Caco-2 (cell line): ENCODE results near the gene MNX1. TPM values are rescaled to one million over a fixed set of nuclear protein-coding genes. Genes with fewer than 3 reads are reported as not detected.

ENCODE experiments used
- BruUV-seq: library from RNA; stranded (reverse); fragments of 400-500 nt; replicated peaks from 2 replicates; lab custom pipeline; 2021; lab: Mats Ljungman, UMichigan
- CTCF ChIA-PET: fragments of 300-600 bp; sonication (Branson Sonifier 250); formaldehyde crosslinking; loops from one replicate; lab custom pipeline; 2022; ENCODE audit warnings: antibody characterized with exemption; lab: Charles Lee
- POLR2A ChIA-PET: fragments of 300-600 bp; sonication (Branson Sonifier 250); formaldehyde crosslinking; loops from one replicate; lab custom pipeline; 2022; ENCODE audit warnings: antibody characterized with exemption; lab: Charles Lee
- DNase-seq, 2 experiments: peaks; one replicate each; pipeline versions ENCODE4 v3.0.0 to v3.0.0-alpha.2; 2020 to 2022
- H3K27me3 ChIP-seq: replicated peaks from 2 replicates; pipeline ENCODE4 v1.6.0; 2011; ENCODE audit warnings: low read length; ENCODE audit not compliant: control insufficient read depth, insufficient read depth
- H3K36me3 ChIP-seq: 2 replicates; pipeline ENCODE4 v1.5.1; 2011; ENCODE audit warnings: low read length; ENCODE audit not compliant: control insufficient read depth, insufficient read depth
- H3K4me1 ChIP-seq: fragments of 250-450 bp; sonication (Bioruptor Pico); 2 replicates; pipeline ENCODE4 v1.5.1; 2020; ENCODE audit warnings: mild to moderate bottlenecking
- H3K4me3 ChIP-seq: 2 replicates; pipeline ENCODE4 v1.5.1; 2011; ENCODE audit warnings: low read depth, mild to moderate bottlenecking, control low read depth, low read length
- H3K9me3 ChIP-seq: fragments of 250-450 bp; sonication (Bioruptor Pico); 2 replicates; pipeline ENCODE4 v1.5.1; 2020; ENCODE audit warnings: mild to moderate bottlenecking, moderate library complexity
- H3K27ac Mint-ChIP-seq: one replicate; pipeline ENCODE4 v1.8.0; 2022; ENCODE audit warnings: mixed read lengths; ENCODE audit not compliant: unreplicated experiment
- H3K27me3 Mint-ChIP-seq: one replicate; pipeline ENCODE4 v1.8.0; 2022; ENCODE audit warnings: mixed read lengths; ENCODE audit not compliant: insufficient read depth, unreplicated experiment
- H3K36me3 Mint-ChIP-seq: one replicate; pipeline ENCODE4 v1.8.0; 2022; ENCODE audit warnings: mild to moderate bottlenecking, mixed read lengths; ENCODE audit not compliant: insufficient read depth, unreplicated experiment
- H3K4me1 Mint-ChIP-seq: one replicate; pipeline ENCODE4 v1.8.0; 2022; ENCODE audit warnings: low read depth, mixed read lengths; ENCODE audit not compliant: unreplicated experiment
- H3K4me3 Mint-ChIP-seq: one replicate; pipeline ENCODE4 v1.8.0; 2022; ENCODE audit warnings: mild to moderate bottlenecking, moderate library complexity, mixed read lengths; ENCODE audit not compliant: unreplicated experiment
- H3K9me3 Mint-ChIP-seq: one replicate; pipeline ENCODE4 v1.8.0; 2022; ENCODE audit warnings: mixed read lengths; ENCODE audit not compliant: unreplicated experiment
- intact Hi-C: fragments of 100-400 bp; cut with micrococcal nuclease; formaldehyde crosslinking; loops from one replicate; pipeline ENCODE4 v1.10.0; 2022; ENCODE audit not compliant: unreplicated experiment
- total RNA-seq: library from RNA; stranded (reverse); gene quantifications from 2 replicates; pipeline ENCODE4 v1.2.3, GENCODE V29; 2022
- TF ChIP-seq, protein P1 (sequence below), 2 experiments: fragments of 200-600 bp in 1 of 2; IDR thresholded peaks; 1 replicate in 1 of 2; 2 replicates in 1 of 2; pipeline versions ENCODE4 v1.5.1 to v1.8.0; 2011 to 2022; ENCODE audit warnings: antibody characterized with exemption in 1 of 2, control low read depth in 1 of 2, inconsistent platforms in 1 of 2, low read depth in 1 of 2, low read length in 1 of 2, mild to moderate bottlenecking in 1 of 2, moderate library complexity in 1 of 2; ENCODE audit not compliant: insufficient read depth in 1 of 2, severe bottlenecking in 1 of 2, unreplicated experiment in 1 of 2

The MNX1 gene
- total RNA-seq, 1 experiment from 2014 or later: 36.5 TPM

DNA sequence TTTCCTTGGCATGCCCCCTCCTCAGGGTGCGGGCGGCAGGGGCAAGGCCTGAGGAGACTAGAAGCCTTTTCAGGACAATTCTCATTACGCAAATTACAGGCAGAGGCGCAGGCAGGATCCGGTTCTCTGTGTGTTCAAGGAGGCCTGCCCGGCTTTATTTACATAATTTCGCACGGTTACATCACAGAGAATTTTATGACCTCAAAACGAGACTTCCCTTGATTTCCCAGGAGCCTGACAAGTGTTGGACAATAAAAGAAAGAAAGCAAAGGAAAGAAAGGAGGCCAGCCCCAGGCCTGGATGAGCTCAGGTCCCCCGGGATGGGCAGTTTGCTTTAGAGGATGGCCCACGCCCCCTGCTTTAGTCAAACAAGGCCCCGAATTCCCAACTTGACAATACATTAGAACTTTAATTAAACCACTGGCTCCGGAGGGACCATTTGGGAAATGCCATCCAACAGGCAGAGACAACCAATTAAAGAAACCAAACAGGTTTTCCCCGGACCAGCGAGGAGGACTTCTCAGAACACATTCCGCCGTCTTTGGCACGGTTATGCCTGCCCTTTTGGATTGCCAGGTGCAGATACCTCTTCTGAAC lies 2.9 kb downstream of the MNX1 start:
- no peak overlapping the region; the same call in 1 of the 2 replicates for H3K4me3 ChIP-seq
- TF ChIP-seq, protein P1, sequence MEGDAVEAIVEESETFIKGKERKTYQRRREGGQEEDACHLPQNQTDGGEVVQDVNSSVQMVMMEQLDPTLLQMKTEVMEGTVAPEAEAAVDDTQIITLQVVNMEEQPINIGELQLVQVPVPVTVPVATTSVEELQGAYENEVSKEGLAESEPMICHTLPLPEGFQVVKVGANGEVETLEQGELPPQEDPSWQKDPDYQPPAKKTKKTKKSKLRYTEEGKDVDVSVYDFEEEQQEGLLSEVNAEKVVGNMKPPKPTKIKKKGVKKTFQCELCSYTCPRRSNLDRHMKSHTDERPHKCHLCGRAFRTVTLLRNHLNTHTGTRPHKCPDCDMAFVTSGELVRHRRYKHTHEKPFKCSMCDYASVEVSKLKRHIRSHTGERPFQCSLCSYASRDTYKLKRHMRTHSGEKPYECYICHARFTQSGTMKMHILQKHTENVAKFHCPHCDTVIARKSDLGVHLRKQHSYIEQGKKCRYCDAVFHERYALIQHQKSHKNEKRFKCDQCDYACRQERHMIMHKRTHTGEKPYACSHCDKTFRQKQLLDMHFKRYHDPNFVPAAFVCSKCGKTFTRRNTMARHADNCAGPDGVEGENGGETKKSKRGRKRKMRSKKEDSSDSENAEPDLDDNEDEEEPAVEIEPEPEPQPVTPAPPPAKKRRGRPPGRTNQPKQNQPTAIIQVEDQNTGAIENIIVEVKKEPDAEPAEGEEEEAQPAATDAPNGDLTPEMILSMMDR (IDR thresholded peaks at IDR 0.05; ENCODE audit: insufficient read depth in 1 of 2, low read depth in 1 of 2, low read length in 1 of 2, severe bottlenecking in 1 of 2, unreplicated experiment in 1 of 2): no peak
- Mint-ChIP-seq H3K9me3 (no peaks in the 10 kb centered on the region), H3K36me3 (peaks cover 50% of the 10 kb centered on the region), H3K27me3 (no peaks in the 10 kb centered on the region), H3K27ac (no peak overlapping the region), H3K4me1 (peaks cover 9% of the 10 kb centered on the region), H3K4me3 (peak overlapping the region; percentile 97)
- H3K36me3 ChIP-seq: peaks cover 2% of the 10 kb centered on the region; the same call in 1 of the 2 replicates
- ChIA-PET POLR2A (interaction anchor here (0.6 kb wide), 1 partner anchor 9 kb away, joined by 4 read pairs; no protein-coding TSS in a partner anchor), CTCF (interaction anchor here (0.7 kb wide), 1 partner anchor 113 kb away, joined by 3 read pairs; no protein-coding TSS in a partner anchor)
- no TSS peak for BruUV-seq
- intact Hi-C loops: no loop called here
- peak in 1 of 2 experiments; percentile 51 for DNase-seq
- H3K9me3 ChIP-seq: no peaks in the 10 kb centered on the region
- H3K27me3 ChIP-seq: no peaks in the 10 kb centered on the region
- peaks cover 14% of the 10 kb centered on the region for H3K4me1 ChIP-seq

DNA sequence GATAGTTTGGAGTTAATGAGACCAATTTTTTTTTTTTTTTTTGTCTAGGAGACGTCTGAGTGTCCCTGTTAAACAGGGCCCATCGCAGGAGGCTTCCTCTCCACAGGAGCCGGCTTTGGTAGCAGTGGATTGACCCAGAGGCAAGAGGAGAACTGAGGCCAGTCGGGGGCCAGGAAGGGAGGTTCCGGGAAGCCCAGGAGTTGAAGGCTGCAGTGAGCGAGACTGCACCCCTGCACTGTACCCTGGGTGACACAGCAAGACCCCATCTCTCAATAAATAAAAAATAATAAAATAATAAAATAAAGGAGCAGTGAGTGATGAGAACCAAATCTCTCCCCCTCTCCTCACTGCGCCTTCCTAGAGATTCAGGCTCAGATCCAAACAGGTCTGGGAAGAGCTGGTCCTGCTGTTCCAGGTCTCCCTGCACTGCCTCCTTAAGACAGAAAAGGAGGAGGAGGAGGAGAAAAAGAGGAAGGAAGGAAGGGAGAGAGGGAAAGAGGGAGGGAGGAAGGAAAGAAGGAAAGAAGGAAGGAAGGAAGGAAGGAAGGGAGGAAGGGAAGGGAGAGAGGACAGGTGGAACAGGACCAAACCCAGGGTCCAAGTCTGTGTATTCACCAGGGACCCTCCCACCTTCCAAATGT lies 3.5 kb downstream of the MNX1 start:
- no peaks in the 10 kb centered on the region for H3K27me3 Mint-ChIP-seq
- BruUV-seq: no TSS peak
- Histone ChIP-seq H3K36me3 (peaks cover 2% of the 10 kb centered on the region; the same call in 1 of the 2 replicates), H3K4me3 (no peak overlapping the region), H3K9me3 (no peaks in the 10 kb centered on the region), H3K4me1 (peaks cover 13% of the 10 kb centered on the region), H3K27me3 (no peaks in the 10 kb centered on the region)
- DNase-seq: no peak
- peaks cover 6% of the 10 kb centered on the region for H3K4me1 Mint-ChIP-seq
- CTCF ChIA-PET: interaction anchor here (0.7 kb wide), 1 partner anchor 22 kb away, joined by 4 read pairs; no protein-coding TSS in a partner anchor
- H3K4me3 Mint-ChIP-seq: peak overlapping the region; percentile 97
- no peaks in the 10 kb centered on the region for H3K9me3 Mint-ChIP-seq
- H3K36me3 Mint-ChIP-seq: peaks cover 48% of the 10 kb centered on the region
- TF ChIP-seq, protein P1 (IDR thresholded peaks at IDR 0.05; ENCODE audit: insufficient read depth in 1 of 2, low read depth in 1 of 2, low read length in 1 of 2, severe bottlenecking in 1 of 2, unreplicated experiment in 1 of 2): no peak
- intact Hi-C loops: no loop called here
- H3K27ac Mint-ChIP-seq: no peak overlapping the region
- POLR2A ChIA-PET: no interaction called here

DNA sequence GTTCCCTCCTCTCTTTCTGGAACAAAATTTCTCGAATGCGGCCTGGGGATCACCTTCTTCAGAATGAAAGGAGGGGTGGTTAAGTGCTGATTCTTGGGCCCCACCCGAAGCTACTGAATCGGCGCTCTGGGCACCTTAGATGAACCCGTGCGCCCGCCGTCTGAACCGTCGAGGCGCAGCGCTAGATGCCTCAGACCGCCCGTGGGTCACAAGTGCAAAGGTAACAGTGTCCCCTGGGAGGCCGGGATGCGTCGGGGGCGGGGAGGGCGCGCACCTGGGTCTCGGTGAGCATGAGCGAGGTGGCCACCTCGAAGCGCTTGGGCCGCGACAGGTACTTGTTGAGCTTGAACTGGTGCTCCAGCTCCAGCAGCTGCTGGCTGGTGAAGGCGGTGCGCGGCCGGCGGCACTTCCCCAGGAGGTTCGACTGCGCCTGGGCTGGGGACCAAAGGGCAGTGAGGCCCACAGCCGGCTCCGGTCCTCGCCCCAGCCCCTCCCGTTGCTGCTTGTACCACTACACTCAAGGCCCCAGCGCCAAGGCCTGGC lies 4.2 kb downstream of the MNX1 start:
- TF ChIP-seq, protein P1 (IDR thresholded peaks at IDR 0.05; ENCODE audit: insufficient read depth in 1 of 2, low read depth in 1 of 2, low read length in 1 of 2, severe bottlenecking in 1 of 2, unreplicated experiment in 1 of 2): no peak
- intact Hi-C loops: no loop called here
- H3K4me3 ChIP-seq: no peak overlapping the region
- BruUV-seq: no TSS peak
- no peaks in the 10 kb centered on the region for H3K27me3 ChIP-seq
- H3K36me3 Mint-ChIP-seq: peaks cover 41% of the 10 kb centered on the region
- H3K9me3 Mint-ChIP-seq: no peaks in the 10 kb centered on the region
- POLR2A ChIA-PET: no interaction called here
- no peaks in the 10 kb centered on the region for H3K9me3 ChIP-seq
- no peaks in the 10 kb centered on the region for H3K27me3 Mint-ChIP-seq
- peaks cover 2% of the 10 kb centered on the region; the same call in 1 of the 2 replicates for H3K36me3 ChIP-seq
- H3K4me1 Mint-ChIP-seq: peaks cover under 1% of the 10 kb centered on the region
- H3K27ac Mint-ChIP-seq: no peak overlapping the region
- no peak for DNase-seq
- H3K4me1 ChIP-seq: peaks cover 13% of the 10 kb centered on the region
- peak overlapping the region; percentile 97 for H3K4me3 Mint-ChIP-seq
- CTCF ChIA-PET: interaction anchor here (0.7 kb wide), 1 partner anchor 21 kb away, joined by 4 read pairs; no protein-coding TSS in a partner anchor
